Activated CD4-positive, CD25-positive, alpha-beta regulatory T cell treated with anti-CD3 and anti-CD28 coated beads, Interleukin-2, amount 50 U/mL, for 24 hours (primary cell): Measurements from ENCODE around the gene AVL9.
"Not testable (repeated sequence)": the region's sequence is repeated elsewhere in the genome, so short reads cannot be mapped to it uniquely, and the experiment has no call there.

Experiments used
- ATAC-seq, 2 donors: fragments of 150-1000 bp; cut with Tn5 transposase; one replicate each; pipeline ENCODE4 v1.10.0; 2021; ENCODE audit warnings: mild to moderate bottlenecking in 1 of 2, moderate library complexity in 1 of 2

AVL9 gene

DNA sequence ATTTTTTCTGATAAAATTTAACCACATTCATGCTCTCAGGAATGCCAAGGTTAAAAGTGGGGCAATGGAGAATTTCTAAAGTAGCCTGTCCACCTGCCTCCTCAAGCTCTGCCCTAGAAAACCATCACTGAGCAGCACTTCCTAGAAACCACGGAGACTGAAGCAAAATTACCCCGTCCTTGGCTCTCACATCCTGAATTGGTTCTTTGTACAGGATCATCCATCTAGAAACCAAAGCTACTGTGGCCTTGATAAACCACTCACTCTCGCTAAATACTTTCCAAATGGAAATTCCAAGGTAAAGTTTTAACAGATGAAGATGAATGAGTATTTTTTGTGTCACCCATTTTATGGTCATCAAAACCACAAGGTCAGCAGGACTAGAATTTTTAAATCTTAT, 96.6 kb downstream of the AVL9 start:
- ATAC-seq, result no peak

DNA sequence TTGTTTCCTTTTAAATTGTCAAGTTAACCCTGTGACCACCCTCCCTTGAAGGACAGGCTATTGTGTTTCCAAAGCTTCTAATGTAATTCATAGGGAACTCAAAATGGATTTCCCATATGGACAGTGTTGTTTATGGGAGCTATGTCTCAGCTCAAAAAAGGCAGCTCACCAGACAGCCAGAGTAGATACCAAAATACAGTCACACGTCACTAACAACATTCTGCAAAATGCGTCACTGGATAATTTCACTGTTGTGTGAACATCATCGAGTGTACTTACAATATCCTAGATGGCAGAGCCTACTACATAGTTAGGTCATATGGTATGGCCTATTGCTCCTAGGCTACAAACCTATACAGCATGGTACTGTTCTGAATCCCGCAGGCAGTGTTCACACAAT, 97.4 kb downstream of the AVL9 start:
- ATAC-seq, result no peak

DNA sequence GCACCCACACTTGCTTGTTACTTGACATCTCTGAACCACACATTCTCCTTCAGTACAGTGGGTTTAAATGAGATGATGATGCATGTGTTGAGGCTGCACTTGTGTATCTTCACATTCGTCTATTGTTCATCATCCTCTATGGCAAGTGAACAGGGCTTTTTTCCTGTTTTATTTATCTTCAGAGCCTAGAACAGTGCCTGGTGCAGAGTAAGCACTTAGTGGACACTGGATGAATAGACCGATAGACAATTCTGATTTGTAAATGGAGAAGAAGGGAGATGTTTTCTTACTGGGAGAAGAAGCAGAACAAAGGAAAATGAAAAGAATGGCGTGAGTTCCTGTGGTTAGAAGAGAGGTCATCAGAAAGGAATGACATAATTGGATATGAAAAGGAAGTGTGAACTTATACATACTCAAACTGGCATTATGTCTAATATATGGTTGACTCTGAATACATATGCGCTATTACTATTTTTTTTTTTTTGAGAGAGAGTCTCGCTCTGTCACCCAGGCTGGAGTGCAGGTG, 99.7 kb downstream of the AVL9 start:
- ATAC-seq, result no peak

DNA sequence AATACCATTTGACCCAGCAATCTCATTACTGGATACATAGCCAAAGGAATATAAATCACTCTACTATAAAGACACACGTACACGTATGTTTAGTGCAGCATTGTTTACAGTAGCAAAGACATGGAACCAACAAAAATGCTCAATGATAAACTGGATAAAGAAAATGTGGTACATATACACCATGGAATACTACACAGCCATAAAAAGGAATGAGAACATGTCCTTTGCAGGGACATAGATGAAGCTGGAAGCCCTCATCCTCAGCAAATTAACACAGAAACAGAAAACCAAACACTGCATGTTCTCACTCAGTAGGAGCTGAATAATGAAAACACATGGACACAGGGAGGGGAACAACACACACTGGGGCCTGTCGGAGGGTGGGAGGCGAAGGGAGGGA, 105.9 kb downstream of the AVL9 start:
- ATAC-seq, result not testable (repeated sequence)

DNA sequence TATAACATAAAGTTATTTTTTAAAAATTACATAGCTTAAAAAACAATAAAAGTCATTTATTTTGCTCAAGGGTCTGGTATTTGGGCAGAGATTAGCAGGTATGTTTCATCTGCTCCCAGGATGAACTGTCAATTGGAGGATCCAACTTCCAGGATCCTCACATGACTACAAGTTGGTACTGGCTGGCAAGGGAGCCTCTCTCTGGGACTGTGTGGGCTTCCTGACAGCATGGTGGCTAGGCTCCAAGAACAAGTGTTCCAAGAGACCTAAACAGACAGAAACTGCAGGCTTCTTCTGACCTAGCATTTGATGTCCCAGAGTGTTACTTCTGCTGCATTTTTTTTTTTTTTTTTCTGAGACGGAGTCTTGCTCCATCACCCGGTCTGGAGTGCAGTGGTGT, 107.2 kb downstream of the AVL9 start:
- no peak for ATAC-seq

DNA sequence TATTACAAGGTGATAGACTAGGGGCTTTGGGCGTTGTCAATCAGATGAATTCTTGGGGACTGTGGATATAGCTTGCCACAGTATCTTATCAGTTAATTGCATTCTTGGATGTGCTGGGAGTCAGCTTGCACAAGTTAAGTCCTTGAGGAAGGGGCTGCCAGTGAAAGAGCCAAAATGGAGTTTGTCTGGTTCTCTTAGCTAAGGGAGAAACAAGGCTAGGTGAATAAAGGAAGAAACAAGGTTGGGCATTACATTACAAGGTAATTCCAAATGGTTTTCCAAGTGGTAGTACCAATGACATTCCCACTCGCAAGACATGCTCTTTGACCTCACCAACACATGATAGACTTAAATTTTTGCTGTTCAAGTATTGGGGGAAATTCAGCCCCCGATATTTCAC, 108.2 kb downstream of the AVL9 start:
- ATAC-seq, result not testable (repeated sequence)

DNA sequence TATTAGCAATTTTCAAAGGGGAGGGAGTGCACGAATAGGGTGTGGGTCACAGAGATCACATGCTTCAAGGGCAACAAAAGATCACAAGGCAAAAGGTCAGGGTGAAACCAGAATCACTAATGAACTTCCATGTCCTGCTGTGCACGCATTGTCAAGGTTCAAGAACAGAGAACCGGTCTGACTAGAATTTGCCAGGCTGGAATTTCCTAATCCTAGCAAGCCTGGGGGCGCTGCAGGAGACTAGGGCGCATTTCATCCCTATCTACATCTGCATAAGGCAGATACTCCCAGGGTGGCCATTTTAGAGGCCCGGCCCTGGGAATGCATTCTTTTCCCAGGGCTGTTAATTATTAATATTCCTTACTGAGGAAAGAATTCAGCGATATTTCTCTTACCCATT, 108.8 kb downstream of the AVL9 start:
- not testable (repeated sequence) for ATAC-seq

DNA sequence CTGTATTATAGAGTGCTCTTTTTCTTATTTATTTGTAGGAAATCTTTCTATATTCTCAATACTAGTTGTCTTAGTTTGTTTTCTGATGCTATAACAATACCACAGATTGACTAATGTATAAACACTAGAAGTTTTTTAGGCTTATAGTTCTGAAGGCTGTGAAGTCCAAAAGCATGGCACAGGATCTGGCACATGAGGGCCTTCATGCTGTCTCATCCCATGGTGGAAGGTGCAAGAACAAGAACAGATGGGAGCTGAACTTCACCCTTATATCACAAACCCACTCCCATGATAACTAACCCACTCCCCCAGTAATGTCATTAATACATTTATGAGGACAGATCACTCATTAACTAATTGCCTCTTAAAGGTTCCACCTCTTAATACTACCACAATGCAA, 109.7 kb downstream of the AVL9 start:
- no peak for ATAC-seq

DNA sequence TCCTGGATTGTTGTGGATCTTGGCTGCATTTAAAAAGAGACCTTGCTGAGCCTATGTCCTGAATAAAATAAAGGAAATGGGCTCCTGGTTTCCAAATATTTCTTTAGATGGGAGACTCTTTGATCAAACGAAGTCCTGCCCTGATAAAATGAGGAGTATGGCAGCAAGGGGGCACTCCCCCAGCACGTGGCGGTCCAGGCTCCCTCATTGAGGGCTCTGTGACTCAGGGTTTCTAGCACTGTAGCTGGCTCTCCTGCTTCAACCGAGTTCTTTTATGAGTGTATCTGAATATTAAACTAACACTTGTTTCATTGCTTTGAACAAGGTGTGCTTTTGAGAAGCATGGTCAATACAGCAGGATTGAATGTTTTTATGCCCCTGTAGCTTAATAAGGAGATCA, 114.2 kb downstream of the AVL9 start:
- ATAC-seq, result no peak

DNA sequence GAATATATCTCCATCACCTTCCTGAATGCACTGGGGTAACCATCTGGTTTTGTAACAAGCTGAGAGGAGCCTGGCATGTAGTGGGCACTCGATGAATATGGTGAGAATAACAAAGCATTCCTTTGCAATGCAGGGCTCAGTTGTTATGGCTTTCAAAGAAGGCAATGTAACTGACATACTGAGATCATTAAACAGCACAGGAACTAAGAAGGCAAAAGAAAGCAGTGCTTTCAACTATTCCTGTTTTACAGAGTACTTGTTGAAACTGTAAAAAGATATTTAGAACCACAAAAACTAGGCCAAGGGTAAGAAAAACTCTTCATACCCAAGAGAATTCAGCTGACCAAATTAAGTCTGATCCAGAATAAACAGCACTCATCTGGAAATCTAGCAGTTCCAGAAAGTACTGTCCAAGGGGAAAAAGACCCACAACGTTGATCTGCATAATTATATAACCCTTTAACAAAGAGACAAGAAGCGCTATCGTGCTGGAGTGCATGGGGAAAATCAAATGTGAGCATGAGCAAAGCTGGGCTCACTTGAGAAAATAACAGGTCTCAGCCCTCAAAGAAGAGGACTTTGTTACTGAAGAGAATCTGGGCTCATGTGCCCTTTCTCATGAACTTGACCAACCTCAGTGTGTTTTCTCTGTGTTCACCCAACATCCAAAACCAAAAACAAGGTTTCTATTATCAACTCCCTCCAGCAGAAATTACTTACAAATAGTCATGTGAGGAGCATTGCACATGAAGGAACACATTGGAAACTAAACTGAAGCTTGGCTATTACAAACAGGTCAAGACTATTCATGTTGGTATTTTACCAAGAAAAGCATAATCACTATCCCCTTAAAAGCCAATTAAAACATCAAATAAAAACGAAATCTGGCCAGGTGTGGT, 116.2 kb downstream of the AVL9 start:
- no peak for ATAC-seq

DNA sequence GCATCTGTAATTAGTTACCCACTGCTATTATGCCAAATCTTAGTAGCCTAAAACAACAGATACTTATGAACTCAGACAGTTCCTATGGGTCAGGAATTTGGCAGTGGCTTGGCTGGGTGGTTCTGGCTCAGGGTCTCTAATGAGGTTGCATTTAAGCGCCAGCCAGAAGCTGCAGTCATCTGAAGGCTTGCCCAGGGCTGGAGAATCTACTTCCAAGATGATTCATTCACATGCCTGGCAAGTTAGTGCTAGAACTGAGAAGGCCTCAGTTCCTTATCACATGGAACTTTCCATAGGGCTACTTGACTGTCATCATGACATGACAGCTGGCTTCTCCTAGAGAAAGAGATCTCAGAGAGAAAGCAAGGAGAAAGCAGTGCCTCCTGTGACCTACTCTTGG, 121.3 kb downstream of the AVL9 start:
- ATAC-seq, result no peak

DNA sequence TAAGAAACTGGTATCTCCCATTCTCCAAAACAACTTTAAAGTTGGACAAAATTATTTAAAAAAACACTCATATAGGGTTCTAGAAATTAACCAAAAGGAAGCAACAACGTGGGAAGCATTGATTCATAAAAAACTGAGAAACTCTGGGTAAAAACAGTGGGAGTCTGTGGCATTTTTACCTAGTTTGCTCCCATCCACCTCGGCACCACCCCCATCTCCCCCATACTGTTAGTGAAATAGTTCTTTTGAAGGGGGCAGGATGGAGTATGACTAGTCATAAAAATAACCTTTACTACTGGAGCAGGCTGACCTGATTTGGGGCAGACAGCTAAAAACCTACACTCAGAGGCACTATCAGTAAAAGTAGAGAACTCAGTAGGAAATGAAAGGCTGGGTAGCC, 123.2 kb downstream of the AVL9 start:
- ATAC-seq, result no peak

DNA sequence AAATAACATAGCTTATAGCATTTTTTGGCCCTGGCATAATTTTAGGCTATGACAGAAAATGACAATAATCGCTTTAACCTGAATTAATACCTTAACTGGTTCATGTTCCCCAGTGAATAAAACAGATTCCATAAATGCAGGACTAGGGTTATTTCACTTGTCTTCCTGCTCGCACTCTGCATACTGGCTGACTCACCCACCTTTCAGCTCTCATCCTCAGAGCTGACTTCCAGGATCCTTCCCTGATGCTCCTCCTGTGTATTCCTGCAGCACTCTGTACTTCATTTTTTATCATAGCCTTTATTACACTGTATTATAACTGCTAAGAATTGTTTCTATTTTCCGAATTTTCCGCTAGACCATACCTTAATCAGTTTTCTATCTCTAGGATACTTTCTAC, 123.7 kb downstream of the AVL9 start:
- no peak for ATAC-seq

DNA sequence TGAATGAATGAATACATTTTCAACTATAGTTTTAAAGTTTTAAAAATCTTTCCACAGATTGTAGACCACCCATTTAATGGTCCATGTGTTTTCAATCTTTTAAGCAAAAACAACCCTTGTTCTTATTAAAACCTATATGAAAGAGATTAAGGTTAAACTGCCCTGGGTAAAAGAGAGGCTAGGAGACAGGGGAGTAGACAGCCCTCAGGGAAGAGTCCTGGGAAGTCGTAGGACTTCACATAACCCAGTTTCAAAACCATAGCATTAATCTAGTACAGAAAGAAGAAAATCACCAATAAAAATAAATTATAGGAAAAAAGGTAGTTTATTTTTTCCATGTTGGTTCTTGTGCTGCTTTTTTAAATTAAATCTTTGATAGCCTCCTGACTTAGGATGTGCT, 124.1 kb downstream of the AVL9 start:
- not testable (repeated sequence) for ATAC-seq

DNA sequence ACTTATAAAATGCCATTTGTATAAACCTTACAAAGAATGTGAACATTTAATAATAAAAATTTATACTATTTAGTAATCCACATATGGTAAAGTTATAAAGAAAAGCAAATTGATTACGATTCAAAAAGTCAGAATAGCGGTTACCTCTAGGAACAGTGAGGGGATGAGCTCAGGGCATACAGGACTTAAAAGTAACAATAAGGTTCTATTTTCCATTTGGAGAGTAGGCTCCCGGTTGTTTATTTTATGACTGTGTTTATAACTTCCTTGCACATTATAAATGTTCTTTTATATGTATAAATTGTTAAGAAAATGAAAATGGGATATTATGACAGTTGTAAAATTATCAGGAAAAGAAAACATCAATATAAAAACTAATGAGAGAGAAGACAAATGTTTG, 135.7 kb downstream of the AVL9 start:
- no peak for ATAC-seq

DNA sequence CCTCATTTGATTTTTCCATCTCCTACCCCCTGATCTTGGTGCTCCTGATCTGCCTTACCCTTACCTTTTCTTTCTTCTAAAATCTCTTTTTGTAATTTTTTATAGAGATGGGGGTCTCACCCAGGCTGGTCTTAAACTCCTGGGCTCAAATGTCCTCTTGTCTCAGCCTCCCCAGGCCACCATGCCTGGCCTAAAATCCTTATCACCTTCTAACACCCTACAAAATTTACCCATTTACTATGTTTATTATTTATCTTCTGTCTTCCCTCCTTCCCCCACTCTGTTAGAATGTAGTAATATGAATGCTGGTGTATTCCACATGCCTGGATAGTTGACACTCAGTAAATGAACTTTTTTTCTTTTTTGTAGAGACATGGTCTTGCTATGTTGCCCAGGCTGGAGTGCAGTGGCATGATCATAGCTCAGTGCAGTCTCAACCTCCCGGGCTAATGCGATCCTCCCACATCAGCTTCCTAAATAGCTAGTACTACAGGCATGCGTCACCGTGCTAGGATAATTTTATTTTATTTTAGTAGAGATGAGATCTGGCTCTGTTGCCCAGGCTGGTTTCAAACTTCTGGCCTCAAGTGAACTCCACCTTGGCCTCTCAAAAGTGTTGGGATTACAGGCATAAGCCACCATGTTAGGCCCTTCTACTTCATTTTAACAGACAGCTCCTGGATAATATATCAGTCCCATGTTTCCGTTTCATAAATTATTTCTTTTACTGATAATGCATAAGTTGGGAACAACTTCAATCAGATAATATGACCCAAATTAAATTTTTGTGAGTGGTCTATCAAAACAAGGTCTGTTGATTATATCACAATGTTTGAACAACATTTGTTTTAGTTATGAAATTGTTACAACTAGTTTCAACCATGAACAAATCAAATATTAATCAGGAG, 136.6 kb downstream of the AVL9 start:
- ATAC-seq, result not testable (repeated sequence)

DNA sequence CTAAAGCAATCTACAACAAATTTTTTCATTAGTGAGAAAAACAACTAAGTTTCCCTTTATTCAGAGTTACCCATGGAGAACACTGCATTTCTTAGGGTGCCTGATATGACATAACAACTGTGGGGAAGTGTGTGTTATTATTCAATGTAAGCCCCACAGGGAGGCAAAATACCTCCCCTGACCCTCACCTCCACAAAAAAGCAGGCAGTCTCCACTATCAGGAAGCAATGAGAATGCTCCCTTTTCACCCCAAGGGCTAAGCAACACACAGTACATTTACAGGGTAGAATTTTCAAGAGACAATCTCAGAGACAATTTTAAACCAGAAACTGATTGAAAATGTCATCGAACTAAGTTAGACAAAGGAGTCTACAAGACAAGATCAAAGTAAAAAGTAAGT, 138.2 kb downstream of the AVL9 start:
- ATAC-seq, result not testable (repeated sequence)

DNA sequence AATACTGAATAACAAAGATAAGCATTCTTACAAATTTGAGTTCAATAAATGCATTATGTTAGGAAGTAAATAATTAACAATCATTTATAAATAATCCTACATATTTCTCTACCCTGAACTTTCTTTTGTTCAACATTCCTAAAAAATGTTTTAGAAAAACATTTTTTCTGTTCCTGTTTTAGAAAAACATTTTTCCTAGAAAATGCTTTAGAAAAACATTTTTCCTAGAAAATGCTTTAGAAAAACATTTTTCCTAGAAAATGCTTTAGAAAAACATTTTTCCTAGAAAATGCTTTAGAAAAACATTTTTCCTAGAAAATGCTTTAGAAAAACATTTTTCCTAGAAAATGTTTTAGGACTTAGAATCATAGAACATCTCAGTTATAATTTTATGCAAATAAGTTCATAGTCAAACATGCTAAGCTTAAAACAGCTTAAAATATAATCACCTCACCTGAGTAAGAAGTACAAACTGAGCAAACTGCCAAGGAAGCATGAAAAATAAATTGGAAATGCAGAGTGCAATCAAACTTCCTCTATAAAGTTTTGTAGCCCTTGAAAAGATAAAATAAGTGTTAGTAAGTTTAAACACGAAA, 139.6 kb downstream of the AVL9 start:
- ATAC-seq, result not testable (repeated sequence)

DNA sequence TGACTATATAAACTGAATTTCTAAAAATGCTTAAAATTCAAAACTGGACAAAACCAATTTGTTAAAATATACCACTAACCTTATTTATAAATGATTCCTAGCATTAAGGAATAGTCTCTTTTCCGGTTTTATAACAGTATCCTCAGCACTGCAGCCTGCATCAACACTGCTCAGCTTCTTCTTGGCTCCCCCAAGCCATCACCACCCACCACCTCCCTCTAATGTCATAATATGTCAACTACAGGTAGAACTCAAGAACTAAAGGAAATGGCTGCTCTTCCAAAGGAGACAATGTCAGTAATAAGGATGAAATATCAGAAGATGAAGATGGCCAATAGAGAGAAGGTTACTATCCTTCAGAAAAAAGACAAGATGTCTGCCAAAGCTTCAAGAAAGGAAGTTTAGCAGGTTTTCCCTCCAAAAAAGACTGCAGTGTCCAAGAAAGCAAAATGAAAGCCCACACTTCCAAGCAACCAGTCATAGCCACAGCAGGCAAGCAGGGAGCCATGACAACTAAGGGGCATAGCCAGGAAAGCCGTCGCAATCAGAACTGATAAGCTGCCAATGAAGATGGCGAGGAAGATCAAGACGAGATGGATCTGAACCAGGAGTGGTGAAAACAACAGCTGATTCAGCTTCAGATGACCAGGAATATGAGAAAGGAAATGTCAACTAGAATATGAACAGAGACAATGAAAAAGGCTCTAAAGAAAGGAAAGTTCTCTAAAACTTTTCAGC, 141.6 kb downstream of the AVL9 start:
- ATAC-seq, result not testable (repeated sequence)

DNA sequence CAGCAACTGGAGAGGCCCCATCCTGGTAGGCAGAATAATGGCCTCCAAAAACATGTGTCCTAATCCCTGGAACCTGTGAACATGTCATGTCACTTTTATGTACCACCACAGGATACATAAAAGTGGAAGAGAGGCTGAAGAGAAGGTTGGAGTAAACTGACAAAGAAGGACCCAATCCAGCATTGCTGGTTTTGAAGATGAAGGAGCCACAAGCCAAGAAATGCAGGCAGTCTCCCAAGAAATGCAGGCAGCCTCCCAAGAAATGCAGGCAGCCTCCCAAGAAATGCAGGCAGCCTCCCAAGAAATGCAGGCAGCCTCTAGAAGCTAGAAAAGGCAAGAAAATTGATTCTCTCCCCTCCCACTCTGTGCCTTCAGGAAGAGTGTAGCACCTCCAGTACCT, 142.3 kb downstream of the AVL9 start:
- not testable (repeated sequence) for ATAC-seq
